Right lobe of liver (tissue), 6 donors: Measurements from ENCODE around the gene NLRC5. TPM values are rescaled to one million over a fixed set of nuclear protein-coding genes. Genes with fewer than 3 reads are reported as not detected.

Experiments
- ATAC-seq, 4 donors: fragments of 200-7000 bp; cut with Tn5 transposase; one replicate each; pipeline ENCODE4 v1.9.1; 2020; ENCODE audit warnings: mild to moderate bottlenecking in 4 of 4, moderate library complexity in 4 of 4
- DNase-seq, 3 donors: peaks; one replicate each; pipeline ENCODE4 v3.0.0-alpha.2; 2020
- H3K27ac ChIP-seq, 3 donors: fragments of 200-600 bp; one replicate each; pipeline ENCODE4 v1.8.0; 2022
- H3K27me3 ChIP-seq, 2 donors: fragments of 200-600 bp; one replicate each; pipeline ENCODE4 v1.8.0; 2022
- H3K36me3 ChIP-seq, 4 donors: fragments of 200-600 bp; sonication (generic) in 1 of 4; one replicate each; pipeline versions ENCODE4 v1.5.1 to v1.8.0; 2017 to 2022; ENCODE audit warnings: control low read depth in 1 of 4
- H3K4me1 ChIP-seq, 4 donors: fragments of 200-600 bp; sonication (generic) in 1 of 4; one replicate each; pipeline versions ENCODE4 v1.5.1 to v1.8.0; 2017 to 2022; ENCODE audit warnings: control low read depth in 1 of 4
- H3K4me3 ChIP-seq, 3 donors: fragments of 200-600 bp; one replicate each; pipeline ENCODE4 v1.8.0; 2022
- H3K9me3 ChIP-seq, 4 donors: fragments of 200-600 bp; sonication (generic) in 1 of 4; one replicate each; pipeline versions ENCODE4 v1.5.1 to v1.8.0; 2017 to 2022; ENCODE audit warnings: control low read depth in 1 of 4
- CTCF ChIP-seq, 4 donors: fragments of 200-600 bp in 3 of 4; fragments of 450-650 bp in 1 of 4; IDR thresholded peaks; one replicate each; pipeline versions ENCODE4 v1.5.1 to v1.8.0; 2016 to 2022; ENCODE audit warnings: antibody characterized with exemption in 4 of 4, mild to moderate bottlenecking in 2 of 4
- POLR2A ChIP-seq: fragments of 450-650 bp; IDR thresholded peaks from one replicate; pipeline ENCODE4 v1.6.1; 2017; ENCODE audit warnings: antibody characterized with exemption, mild to moderate bottlenecking
- WGBS: methylation state at CpG from one replicate; pipeline ENCODE4 v1.1.6; 2018; ENCODE audit warnings: low coverage, low lambda C conversion rate; ENCODE audit not compliant: insufficient coverage; ENCODE audit errors: missing lambda C conversion rate; 5-methylcytosine and 5-hydroxymethylcytosine counted together
- intact Hi-C, 2 donors: fragments of 100-400 bp; cut with DNase I; formaldehyde crosslinking; loops; one replicate each; pipeline versions ENCODE4 v1.11.2 to v1.14.1; 2022
- total RNA-seq, 6 experiments: library from RNA; depleted of rRNA in 2 of 6; stranded (reverse); fragments of >200 nt in 2 of 6; fragmentation: NEBNext Ultra II Directional in 3 of 6; extraction: Animal tissue kit (Norgen Biotek cat#: 25700) in 3 of 6; gene quantifications; one replicate each; pipeline versions ENCODE4 v1.1.0 to v1.2.4, GENCODE V29; 2016 to 2023
- donor health status: DM: no; HTN: yes; CAD: no.
- donor health status: DM: no; HTN: no; CAD: no.
- donor health status: DM: no; HTN: no; CAD: no.
- donor health status: DM: no; HTN: yes; CAD: no.
- donor health status: DM: no; HTN: yes; CAD: no.

NLRC5 gene
- total RNA-seq, 6 experiments from 2014 or later, result 4.6 to 25.2 (median 13.3) TPM

DNA sequence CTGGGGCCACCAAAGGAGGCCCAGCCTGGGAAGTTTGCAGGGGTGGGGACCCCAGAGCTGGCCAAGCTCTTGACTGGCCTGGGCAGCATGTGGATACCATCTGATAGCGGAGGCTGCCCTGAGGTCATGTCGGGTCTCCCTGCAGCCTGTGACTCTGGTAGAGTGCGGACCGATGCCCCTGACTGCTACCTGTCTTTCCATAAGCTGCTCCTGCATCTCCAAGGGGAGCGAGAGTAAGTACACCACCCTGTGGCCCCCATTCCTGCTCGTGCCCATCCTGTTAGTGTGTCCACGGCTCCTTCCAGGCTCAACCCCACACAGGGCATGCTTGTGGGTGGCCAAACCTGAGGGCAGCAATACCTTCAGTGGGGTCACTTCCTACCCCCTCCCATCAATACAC is 19.6 kb upstream of the NLRC5 start:
- peaks cover 0 to 28% (median 6%) of the 10 kb centered on the region in 4 donors for H3K4me1 ChIP-seq
- DNase-seq (no peak), ATAC-seq (no peak)
- no peaks in the 10 kb centered on the region for H3K9me3 ChIP-seq
- H3K36me3 ChIP-seq, result no peaks in the 10 kb centered on the region
- 100% methylated on average over 3 of the region's 7 CpGs for WGBS
- no peak overlapping the region for H3K4me3 ChIP-seq
- intact Hi-C loops, result no loop called here
- no peak overlapping the region for H3K27ac ChIP-seq
- H3K27me3 ChIP-seq, result no peaks in the 10 kb centered on the region
- TF ChIP-seq CTCF (IDR thresholded peaks at IDR 0.05) (no peak), POLR2A (no peak)

- no peak overlapping the region for H3K4me3 ChIP-seq
- H3K27ac ChIP-seq, result no peak overlapping the region
- no peaks in the 10 kb centered on the region for H3K9me3 ChIP-seq
- H3K4me1 ChIP-seq, result peaks cover 0 to 14% (median 4%) of the 10 kb centered on the region in 4 donors
- DNase-seq, result no peak
- TF ChIP-seq CTCF (IDR thresholded peaks at IDR 0.05), result no peak
- TF ChIP-seq POLR2A, result no peak
- ATAC-seq, result peak in 1 of 4 donors; percentile 7
- intact Hi-C loops, result no loop called here
- no peaks in the 10 kb centered on the region for H3K36me3 ChIP-seq
- WGBS, result 63% methylated on average over 6 of the region's 8 CpGs
- no peaks in the 10 kb centered on the region for H3K27me3 ChIP-seq
These were observed 18.2 kb upstream of the NLRC5 start for GRCh38 chr16:56970934-56971767.

DNA sequence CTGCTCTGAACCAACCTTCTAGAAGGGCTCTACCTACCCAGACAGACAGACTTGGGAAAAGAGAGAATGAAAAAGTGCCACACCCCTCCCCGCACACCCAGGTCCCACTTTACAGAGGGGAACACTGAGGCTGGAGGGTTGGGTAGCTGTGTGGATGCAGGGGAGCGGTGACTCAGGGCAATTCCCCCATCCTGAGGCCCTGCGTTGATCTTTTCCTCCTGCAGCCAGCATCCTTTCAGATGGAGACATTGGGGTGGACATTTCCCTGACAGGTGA is 17.7 kb upstream of the NLRC5 start:
- no peak for ATAC-seq
- DNase-seq, result no peak
- Histone ChIP-seq H3K27ac (no peak overlapping the region), H3K4me1 (peaks cover 0 to 13% (median 4%) of the 10 kb centered on the region in 4 donors), H3K36me3 (no peaks in the 10 kb centered on the region), H3K9me3 (no peaks in the 10 kb centered on the region), H3K4me3 (no peak overlapping the region), H3K27me3 (no peaks in the 10 kb centered on the region)
- intact Hi-C loops, result no loop called here
- TF ChIP-seq CTCF (IDR thresholded peaks at IDR 0.05) (no peak), POLR2A (no peak)
- 93% methylated on average over 2 of the region's 3 CpGs for WGBS

DNA sequence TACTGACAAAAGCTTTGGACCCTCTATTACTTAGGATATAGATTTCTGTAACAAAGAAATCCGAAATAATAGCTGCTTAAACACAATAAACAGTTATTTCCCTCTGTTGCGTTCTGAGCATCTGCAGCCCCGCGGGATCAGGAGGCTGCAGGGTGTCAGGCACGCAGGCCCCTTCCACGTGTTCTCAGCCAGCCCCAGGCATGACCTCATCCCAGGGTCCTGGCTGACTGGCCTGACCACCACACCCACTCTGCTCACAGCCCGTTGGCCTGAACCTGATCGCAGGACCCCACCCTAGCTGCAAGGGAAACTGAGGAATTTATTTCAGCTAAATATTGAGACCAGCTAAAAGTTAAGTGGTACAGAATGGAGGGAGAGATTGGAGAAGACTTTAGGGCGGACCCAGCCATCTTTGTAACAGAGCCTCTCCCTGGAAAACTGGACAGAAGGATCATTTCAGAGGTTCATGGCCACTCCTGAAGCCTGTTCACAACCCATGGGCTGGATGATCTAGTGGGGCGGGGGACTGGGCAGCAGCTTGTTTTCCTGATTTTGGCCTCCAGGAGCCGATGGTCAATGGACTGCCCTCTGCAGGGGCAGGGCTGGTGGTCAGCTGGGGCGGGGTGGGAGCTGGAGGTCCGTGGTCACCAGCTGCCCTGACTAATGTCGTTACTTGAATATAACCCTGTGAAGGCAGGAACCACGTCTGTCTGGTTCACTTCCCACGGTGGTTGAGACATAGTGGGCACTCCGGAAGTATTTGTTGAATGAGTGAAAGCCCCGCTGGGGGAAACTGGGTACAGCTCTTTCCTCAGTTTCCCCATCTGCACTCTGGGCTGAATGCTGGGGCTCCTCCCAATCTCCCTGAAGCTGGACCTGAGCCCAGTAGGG is 16.7 kb upstream of the NLRC5 start:
- Histone ChIP-seq H3K4me3 (no peak overlapping the region), H3K27me3 (no peaks in the 10 kb centered on the region), H3K4me1 (peaks cover 0 to 7% (median 4%) of the 10 kb centered on the region in 4 donors), H3K27ac (no peak overlapping the region), H3K36me3 (no peaks in the 10 kb centered on the region), H3K9me3 (no peaks in the 10 kb centered on the region)
- WGBS, result 80% methylated on average over 13 of the region's 18 CpGs
- DNase-seq (no peak), ATAC-seq (no peak)
- TF ChIP-seq POLR2A (no peak), CTCF (IDR thresholded peaks at IDR 0.05) (no peak)
- intact Hi-C loops, result no loop called here
